ENCODE results near the gene PIK3C3. TPM values are rescaled to one million over a fixed set of nuclear protein-coding genes. Genes with fewer than 3 reads are reported as not detected.

Gene PIK3C3
- total and polyA plus RNA-seq, 2 of the 8 experiments (the other 6 are each of a cell fraction or from before 2014, with no cell fraction given) = 15.3 to 47.4 TPM

- no peak for TF ChIP-seq PHF8 (conservative IDR thresholded peaks at IDR 0.05; ENCODE audit: low read depth, low read length)
- TF ChIP-seq ATF3 (IDR thresholded peaks at IDR 0.05; ENCODE audit: insufficient read depth, low read depth, low read length) = no peak
These were observed 96.4 kb downstream of the PIK3C3 start (continued) for GRCh38 chr18:42051411-42051810.
